NCI-H82 treated with DMSO at 0.1 percent for 48 hours (cell line): ENCODE measurements around the gene QTRT2.

Experiments used
- DNase-seq: peaks from one replicate; lab custom pipeline; 2025; ENCODE audit not compliant: unreplicated experiment; lab: John Stamatoyannopoulos, UW

Gene QTRT2

GRCh38 chr3:114119776-114120175 is 63.2 kb downstream of the QTRT2 start:
- no peak for DNase-seq

DNA sequence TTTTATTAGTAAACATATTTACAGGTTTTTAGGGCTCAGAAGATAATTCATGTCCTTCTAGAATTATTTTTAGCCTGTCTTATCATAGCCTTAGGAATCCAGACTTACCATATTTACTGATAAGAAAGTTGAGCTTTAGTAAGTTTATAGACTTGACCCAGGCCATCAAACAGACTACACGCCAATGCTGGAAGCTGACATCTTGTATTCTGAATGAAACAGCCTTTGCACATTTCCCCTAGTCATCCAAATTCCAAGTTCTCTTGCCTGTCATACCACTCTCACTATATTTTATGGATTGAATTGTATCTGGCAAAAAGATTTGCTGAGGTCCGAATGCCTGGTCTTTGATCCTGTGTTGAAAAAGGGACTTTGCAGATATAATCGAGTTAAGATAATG is 63.7 kb downstream of the QTRT2 start:
- DNase-seq, result no peak

DNA sequence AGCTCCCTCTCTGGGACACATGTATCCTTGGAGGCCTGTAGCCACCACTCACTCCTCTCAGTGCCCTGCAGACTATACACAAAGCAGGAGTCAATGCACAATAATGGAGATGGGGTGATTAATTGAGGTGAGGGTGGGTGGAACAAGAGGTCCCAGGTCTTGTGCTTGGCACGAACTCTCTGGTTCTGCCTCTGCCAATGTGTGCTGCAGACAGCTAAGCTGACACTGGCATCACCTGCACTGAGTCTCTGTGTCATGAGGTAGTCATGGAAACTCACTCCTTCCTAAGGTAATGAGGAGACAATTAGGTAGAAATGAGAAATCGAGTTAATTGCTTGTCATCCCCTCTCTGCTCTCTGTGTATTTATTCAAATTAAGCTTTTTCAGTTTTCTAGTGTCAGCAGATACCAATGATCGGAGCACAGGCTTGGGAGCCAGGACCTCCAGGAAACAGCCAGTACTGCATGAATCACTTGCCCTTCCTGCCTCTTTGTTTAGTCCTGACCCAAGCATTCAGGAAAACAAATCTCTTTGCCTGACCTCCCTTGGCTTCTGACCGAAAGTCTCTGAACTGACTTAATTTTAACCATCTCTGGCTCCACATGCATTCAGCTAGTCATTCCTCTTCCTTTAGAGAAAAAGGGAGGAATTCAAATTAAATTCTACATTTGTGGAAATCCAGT is 65.6 kb downstream of the QTRT2 start:
- DNase-seq, result no peak

DNA sequence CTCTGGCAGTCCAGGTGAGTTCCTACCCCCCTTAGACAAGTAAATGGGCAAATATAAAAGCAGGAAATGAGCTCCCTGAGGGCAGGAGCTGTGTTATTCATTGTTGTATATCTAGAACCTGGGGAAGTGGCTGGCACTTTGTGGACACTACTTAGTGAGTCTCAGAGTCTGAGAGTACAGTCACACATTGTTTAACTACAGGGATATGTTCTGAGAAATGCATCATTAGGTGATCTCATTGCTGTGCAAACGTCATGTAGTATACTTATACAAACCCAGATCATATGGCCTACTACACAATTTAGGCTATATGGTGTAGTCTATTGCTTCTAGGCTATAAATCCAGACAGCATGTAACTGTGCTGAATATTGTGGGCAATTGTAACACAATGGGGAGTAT is 69.9 kb downstream of the QTRT2 start:
- DNase-seq, result no peak

DNA sequence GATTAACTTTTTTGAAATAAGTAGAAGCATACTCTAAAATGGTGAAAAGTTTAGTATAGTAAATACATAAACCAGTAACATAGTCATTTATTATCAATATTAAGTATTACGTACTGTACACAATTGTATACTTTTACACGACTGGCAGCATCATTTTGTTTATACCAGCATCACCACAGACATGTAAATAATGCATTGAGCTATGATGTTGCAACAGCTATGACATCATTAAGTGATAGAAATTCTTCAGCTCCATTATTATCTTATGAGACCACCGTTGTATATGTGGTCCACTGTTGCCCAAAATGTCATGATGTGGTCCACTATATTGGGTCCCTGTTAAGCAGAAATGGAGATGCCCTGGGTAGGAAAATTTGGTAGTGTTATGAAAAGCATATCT is 71.0 kb downstream of the QTRT2 start:
- DNase-seq, result no peak

GRCh38 chr3:114128231-114128630 is 71.7 kb downstream of the QTRT2 start:
- DNase-seq, result no peak

DNA sequence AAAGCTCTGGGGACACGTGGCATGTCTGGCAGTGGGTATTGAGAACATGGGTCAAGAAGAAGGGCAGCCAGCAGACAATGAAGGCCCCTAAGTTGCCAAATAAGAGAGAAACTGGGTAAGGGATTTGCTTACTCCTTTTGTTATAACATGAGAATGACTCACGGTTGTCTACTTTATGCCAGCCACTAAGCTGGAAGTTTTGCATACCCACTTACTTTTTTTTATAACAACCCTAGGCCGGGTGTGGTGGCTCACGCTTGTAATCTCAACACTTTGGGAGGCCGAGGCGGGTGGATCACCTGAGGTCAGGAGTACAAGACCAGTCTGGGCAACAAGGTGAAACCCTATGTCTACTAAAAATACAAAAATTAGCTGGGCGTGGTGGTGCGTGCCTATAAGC is 72.3 kb downstream of the QTRT2 start:
- DNase-seq, result no peak

- no peak for DNase-seq
Measured at GRCh38 chr3:114132500-114132899, 76.0 kb downstream of the QTRT2 start.

DNA sequence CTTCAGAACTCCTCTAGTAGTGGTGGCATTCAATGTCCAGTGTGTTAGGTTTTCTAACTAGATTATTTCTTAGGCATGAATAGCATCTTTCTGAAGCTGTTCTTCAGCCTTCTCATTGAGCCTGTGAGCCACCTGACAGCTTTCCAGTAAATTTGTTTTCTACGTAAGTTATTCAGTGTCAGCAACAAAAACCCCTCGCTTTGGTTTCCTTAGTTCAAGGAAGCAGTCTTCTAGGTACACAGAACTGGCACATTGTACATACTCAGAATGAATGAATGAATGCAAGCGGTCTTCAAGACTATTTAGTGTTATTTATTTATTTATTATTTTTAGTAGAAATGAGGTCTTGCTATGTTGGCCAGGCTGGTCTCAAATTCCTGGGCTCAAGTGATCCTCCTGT is 77.4 kb downstream of the QTRT2 start:
- DNase-seq, result no peak
